HG03097 (cell line): ENCODE measurements around the gene AREG.
A peak's percentile ranks its signal among the peaks of the same experiment; 100 is the strongest.
"Not testable (repeated sequence)": the region's sequence is repeated elsewhere in the genome, so short reads cannot be mapped to it uniquely, and the experiment has no call there.

Experiments used
- ATAC-seq: cut with Tn5 transposase; IDR thresholded peaks from one replicate; pipeline ENCODE4 v1.9.1; 2021; ENCODE audit not compliant: unreplicated experiment, low FRiP score

Gene AREG

GRCh38 chr4:74444891-74445642 lies at the start of gene AREG:
TSS of gene AREG (plus strand) at chr4:74445136. CDS start at chr4:74445346, 210 bp downstream.
- ATAC-seq, result peak; percentile 87

GRCh38 chr4:74395633-74396032 lies 49.3 kb upstream of the AREG start:
- ATAC-seq, result no peak

GRCh38 chr4:74397748-74398426 lies 47.0 kb upstream of the AREG start:
- no peak for ATAC-seq

- ATAC-seq, result not testable (repeated sequence)
Observed at GRCh38 chr4:74398894-74399589, 45.9 kb upstream of the AREG start.

GRCh38 chr4:74400395-74400794 lies 44.5 kb upstream of the AREG start:
- no peak for ATAC-seq

- peak; percentile 93 for ATAC-seq
Observed at GRCh38 chr4:74402692-74403456, 42.1 kb upstream of the AREG start.

GRCh38 chr4:74407891-74408290 lies 37.0 kb upstream of the AREG start:
- no peak for ATAC-seq

GRCh38 chr4:74408639-74409038 lies 36.3 kb upstream of the AREG start:
- no peak for ATAC-seq

- no peak for ATAC-seq
Observed at GRCh38 chr4:74410272-74410671, 34.7 kb upstream of the AREG start.

GRCh38 chr4:74412225-74412624 lies 32.7 kb upstream of the AREG start:
- ATAC-seq, result no peak

GRCh38 chr4:74413265-74413664 lies 31.7 kb upstream of the AREG start:
- no peak for ATAC-seq

- no peak for ATAC-seq
Observed at GRCh38 chr4:74414149-74414809, 30.7 kb upstream of the AREG start.

- no peak for ATAC-seq
Observed at GRCh38 chr4:74415602-74416300, 29.2 kb upstream of the AREG start.

GRCh38 chr4:74418063-74418670 lies 26.8 kb upstream of the AREG start:
- no peak for ATAC-seq

GRCh38 chr4:74420863-74421262 lies 24.1 kb upstream of the AREG start:
- ATAC-seq, result no peak

GRCh38 chr4:74423104-74423503 lies 21.8 kb upstream of the AREG start:
- no peak for ATAC-seq

- no peak for ATAC-seq
Observed at GRCh38 chr4:74424111-74424510, 20.8 kb upstream of the AREG start.

- ATAC-seq, result no peak
Observed at GRCh38 chr4:74426101-74426500, 18.8 kb upstream of the AREG start.

- ATAC-seq, result no peak
Observed at GRCh38 chr4:74428276-74428675, 16.7 kb upstream of the AREG start.
